Endothelial cell (in vitro differentiated cells): ENCODE data around the gene MTRFR. TPM values are rescaled to one million over a fixed set of nuclear protein-coding genes. Genes with fewer than 3 reads are reported as not detected.

ENCODE experiments used
- DNase-seq: peaks from one replicate; pipeline ENCODE4 v3.0.0; 2021; ENCODE audit warnings: low spot score
- H3K27ac Mint-ChIP-seq: one replicate; pipeline ENCODE4 v1.8.0; 2021; ENCODE audit warnings: mixed read lengths, inconsistent platforms; ENCODE audit not compliant: unreplicated experiment
- H3K27me3 Mint-ChIP-seq: one replicate; pipeline ENCODE4 v1.8.0; 2021; ENCODE audit warnings: mild to moderate bottlenecking, moderate library complexity, mixed read lengths, inconsistent platforms; ENCODE audit not compliant: unreplicated experiment
- H3K36me3 Mint-ChIP-seq: one replicate; pipeline ENCODE4 v1.8.0; 2021; ENCODE audit warnings: mild to moderate bottlenecking, low read depth, mixed read lengths, inconsistent platforms; ENCODE audit not compliant: unreplicated experiment
- H3K4me1 Mint-ChIP-seq: one replicate; pipeline ENCODE4 v1.8.0; 2021; ENCODE audit warnings: mild to moderate bottlenecking, mixed read lengths, inconsistent platforms; ENCODE audit not compliant: unreplicated experiment
- H3K4me3 Mint-ChIP-seq: one replicate; pipeline ENCODE4 v1.8.0; 2021; ENCODE audit warnings: mild to moderate bottlenecking, mixed read lengths, inconsistent platforms; ENCODE audit not compliant: unreplicated experiment
- H3K9me3 Mint-ChIP-seq: one replicate; pipeline ENCODE4 v1.8.0; 2021; ENCODE audit warnings: mixed read lengths, inconsistent platforms; ENCODE audit not compliant: unreplicated experiment
- total RNA-seq: library from RNA; stranded (reverse); fragmentation: NEBNext Ultra II Directional; extraction: Animal tissue kit (Norgen Biotek cat#: 25700); gene quantifications from one replicate; pipeline ENCODE4 v1.2.1, GENCODE V29; 2021; ENCODE audit not compliant: unreplicated experiment
- TF ChIP-seq, protein P1 (sequence below): fragments of 200-600 bp; sonication (generic); IDR thresholded peaks from one replicate; pipeline ENCODE4 v1.5.0; 2021; ENCODE audit warnings: antibody characterized with exemption; ENCODE audit not compliant: unreplicated experiment

MTRFR gene
- total RNA-seq, 1 donor from 2014 or later = 11.6 TPM

DNA sequence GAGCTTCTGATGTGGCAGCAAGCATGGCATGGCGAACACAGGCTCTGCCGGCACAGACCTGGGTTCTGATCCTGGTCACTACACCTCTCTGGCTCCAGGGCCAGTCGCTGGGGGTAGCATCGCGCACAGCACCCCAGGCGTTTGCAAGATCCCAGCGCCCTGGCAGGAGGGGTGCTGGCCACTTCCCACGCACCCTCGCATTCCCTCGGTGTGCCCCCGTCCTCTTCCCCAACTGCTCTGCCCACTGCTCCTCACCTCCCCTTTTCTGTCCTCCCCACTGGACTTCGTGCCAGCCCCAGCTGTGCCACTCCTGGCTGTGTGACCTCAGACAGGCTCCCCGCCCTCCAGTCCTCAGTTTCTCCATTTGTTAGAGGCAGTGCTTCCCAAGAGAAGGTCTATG, 35.6 kb downstream of the MTRFR start:
- Mint-ChIP-seq H3K36me3 (peaks cover 18% of the 10 kb centered on the region), H3K4me1 (peaks cover 20% of the 10 kb centered on the region), H3K4me3 (peak overlapping the region; percentile 97), H3K27me3 (peaks cover 13% of the 10 kb centered on the region), H3K9me3 (no peaks in the 10 kb centered on the region), H3K27ac (peak overlapping the region; percentile 70)
- DNase-seq = no peak
- TF ChIP-seq, protein P1, sequence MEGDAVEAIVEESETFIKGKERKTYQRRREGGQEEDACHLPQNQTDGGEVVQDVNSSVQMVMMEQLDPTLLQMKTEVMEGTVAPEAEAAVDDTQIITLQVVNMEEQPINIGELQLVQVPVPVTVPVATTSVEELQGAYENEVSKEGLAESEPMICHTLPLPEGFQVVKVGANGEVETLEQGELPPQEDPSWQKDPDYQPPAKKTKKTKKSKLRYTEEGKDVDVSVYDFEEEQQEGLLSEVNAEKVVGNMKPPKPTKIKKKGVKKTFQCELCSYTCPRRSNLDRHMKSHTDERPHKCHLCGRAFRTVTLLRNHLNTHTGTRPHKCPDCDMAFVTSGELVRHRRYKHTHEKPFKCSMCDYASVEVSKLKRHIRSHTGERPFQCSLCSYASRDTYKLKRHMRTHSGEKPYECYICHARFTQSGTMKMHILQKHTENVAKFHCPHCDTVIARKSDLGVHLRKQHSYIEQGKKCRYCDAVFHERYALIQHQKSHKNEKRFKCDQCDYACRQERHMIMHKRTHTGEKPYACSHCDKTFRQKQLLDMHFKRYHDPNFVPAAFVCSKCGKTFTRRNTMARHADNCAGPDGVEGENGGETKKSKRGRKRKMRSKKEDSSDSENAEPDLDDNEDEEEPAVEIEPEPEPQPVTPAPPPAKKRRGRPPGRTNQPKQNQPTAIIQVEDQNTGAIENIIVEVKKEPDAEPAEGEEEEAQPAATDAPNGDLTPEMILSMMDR = no peak

GRCh38 chr12:123269395-123269892, 36.2 kb downstream of the MTRFR start:
- Mint-ChIP-seq H3K9me3 (no peaks in the 10 kb centered on the region), H3K36me3 (peaks cover 16% of the 10 kb centered on the region), H3K4me3 (peak overlapping the region; percentile 97), H3K4me1 (peaks cover 20% of the 10 kb centered on the region), H3K27me3 (peaks cover 12% of the 10 kb centered on the region), H3K27ac (peak overlapping the region; percentile 85)
- TF ChIP-seq, protein P1 = no peak
- DNase-seq = peak; percentile 80

DNA sequence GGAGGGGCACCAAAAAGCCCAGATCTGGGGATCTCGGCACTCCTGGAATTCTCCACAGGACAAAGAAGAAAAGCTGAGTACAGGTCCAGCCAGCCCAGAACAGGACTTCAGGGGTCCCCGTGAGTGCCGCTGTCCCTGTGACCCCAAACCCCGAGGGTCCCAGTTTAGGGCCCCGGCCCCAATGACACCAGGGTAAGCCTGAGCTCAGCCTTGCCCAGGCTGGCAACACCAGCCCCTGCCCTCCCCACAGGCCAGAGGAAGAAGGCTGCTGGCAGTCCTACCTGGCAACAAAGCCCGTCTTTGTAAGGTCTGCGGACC, 36.6 kb downstream of the MTRFR start:
- Mint-ChIP-seq H3K4me3 (peak overlapping the region; percentile 97), H3K36me3 (peaks cover 12% of the 10 kb centered on the region), H3K4me1 (peaks cover 20% of the 10 kb centered on the region), H3K27ac (peak overlapping the region; percentile 88), H3K9me3 (no peaks in the 10 kb centered on the region), H3K27me3 (peaks cover 10% of the 10 kb centered on the region)
- TF ChIP-seq, protein P1 = no peak
- no peak for DNase-seq

- H3K4me1 Mint-ChIP-seq = peaks cover 20% of the 10 kb centered on the region
- H3K27ac Mint-ChIP-seq = peak overlapping the region; percentile 88
- H3K4me3 Mint-ChIP-seq = peak overlapping the region; percentile 97
- peaks cover 10% of the 10 kb centered on the region for H3K27me3 Mint-ChIP-seq
- TF ChIP-seq, protein P1 = no peak
- H3K36me3 Mint-ChIP-seq = peaks cover 7% of the 10 kb centered on the region
- H3K9me3 Mint-ChIP-seq = no peaks in the 10 kb centered on the region
- DNase-seq = peak; percentile 13
Observed at GRCh38 chr12:123270214-123271000, 37.2 kb downstream of the MTRFR start.

GRCh38 chr12:123271001-123271668, 37.9 kb downstream of the MTRFR start:
- DNase-seq = peak; percentile 79
- Mint-ChIP-seq H3K27me3 (peaks cover 10% of the 10 kb centered on the region), H3K4me3 (no peak overlapping the region), H3K27ac (no peak overlapping the region), H3K4me1 (peaks cover 20% of the 10 kb centered on the region), H3K9me3 (no peaks in the 10 kb centered on the region), H3K36me3 (peaks cover 3% of the 10 kb centered on the region)
- TF ChIP-seq, protein P1 = peak; percentile 54
